ENCODE measurements around the gene IL31RA.

Gene IL31RA

DNA sequence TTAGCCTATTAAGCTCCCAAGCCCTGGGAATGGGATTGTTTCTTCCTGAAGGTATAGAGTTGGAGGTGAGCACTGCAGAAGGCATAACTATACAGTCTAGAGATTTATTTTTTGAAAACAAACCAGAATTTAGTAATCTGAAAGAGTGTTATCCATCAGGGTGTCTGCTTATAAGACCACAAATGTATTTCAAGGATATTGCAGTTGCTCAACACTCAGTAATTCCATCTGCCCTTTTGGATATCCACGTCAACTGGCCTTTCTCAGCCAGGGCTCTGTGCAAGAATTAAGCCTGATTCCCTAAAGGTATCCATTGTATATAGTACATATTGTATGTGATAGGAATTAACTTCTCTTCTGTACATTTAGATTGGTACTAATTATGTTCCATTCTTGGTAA is 15.0 kb upstream of the IL31RA start:
- Histone ChIP-seq H3K27ac (ENCODE audit: low read length) (no peak overlapping the region), H3K4me3 (ENCODE audit: low read length) (no peak overlapping the region), H3K27me3 (ENCODE audit: control insufficient read depth, insufficient read depth, low read length) (no peaks in the 10 kb centered on the region), H3K36me3 (ENCODE audit: control insufficient read depth, insufficient read depth, low read length) (no peaks in the 10 kb centered on the region), H3K4me1 (ENCODE audit: control insufficient read depth, insufficient read depth, low read length) (no peaks in the 10 kb centered on the region), H3K9me3 (ENCODE audit: control insufficient read depth, insufficient read depth, low read length) (no peaks in the 10 kb centered on the region)
- WGBS (ENCODE audit: insufficient coverage, insufficient read length) = no CpG with 5 or more reads among the region's 1 CpG
- no peak for DNase-seq (ENCODE audit: low read depth, low spot score)

- Histone ChIP-seq H3K9me3 (ENCODE audit: control insufficient read depth, insufficient read depth, low read length) (no peaks in the 10 kb centered on the region), H3K4me1 (ENCODE audit: control insufficient read depth, insufficient read depth, low read length) (no peaks in the 10 kb centered on the region), H3K36me3 (ENCODE audit: control insufficient read depth, insufficient read depth, low read length) (no peaks in the 10 kb centered on the region), H3K4me3 (ENCODE audit: low read length) (no peak overlapping the region), H3K27me3 (ENCODE audit: control insufficient read depth, insufficient read depth, low read length) (no peaks in the 10 kb centered on the region), H3K27ac (ENCODE audit: low read length) (no peak overlapping the region)
- DNase-seq (ENCODE audit: low read depth, low spot score) = no peak
- no CpG with 5 or more reads among the region's 2 CpGs for WGBS (ENCODE audit: insufficient coverage, insufficient read length)
Measured at GRCh38 chr5:55841976-55842375, 9.2 kb upstream of the IL31RA start.

GRCh38 chr5:55847837-55848236 is 3.3 kb upstream of the IL31RA start:
- no peaks in the 10 kb centered on the region for H3K9me3 ChIP-seq (ENCODE audit: control insufficient read depth, insufficient read depth, low read length)
- no CpG with 5 or more reads among the region's 1 CpG for WGBS (ENCODE audit: insufficient coverage, insufficient read length)

DNA sequence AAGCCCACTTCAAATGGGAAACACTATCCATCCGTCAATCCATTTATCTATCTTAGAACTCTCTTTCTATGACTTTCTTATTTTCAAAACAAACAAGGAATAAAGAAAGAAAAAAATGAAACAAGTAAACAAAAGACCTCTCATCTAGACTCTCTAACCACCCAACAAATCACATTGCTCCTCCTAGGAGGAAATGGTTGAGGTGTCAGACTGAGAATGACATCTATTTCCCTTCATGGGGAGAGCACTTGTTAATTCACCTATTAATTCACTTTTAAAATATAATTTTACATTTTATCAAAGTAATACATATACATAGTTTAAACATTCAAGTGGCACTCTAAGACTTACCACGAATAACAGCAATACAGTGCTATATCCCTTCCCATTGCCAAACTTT is 2.4 kb upstream of the IL31RA start:
- no peaks in the 10 kb centered on the region for H3K36me3 ChIP-seq (ENCODE audit: control insufficient read depth, insufficient read depth, low read length)
- no peaks in the 10 kb centered on the region for H3K9me3 ChIP-seq (ENCODE audit: control insufficient read depth, insufficient read depth, low read length)
- no peak overlapping the region for H3K27ac ChIP-seq (ENCODE audit: low read length)
- WGBS (ENCODE audit: insufficient coverage, insufficient read length) = no CpG with 5 or more reads among the region's 2 CpGs
- no peak overlapping the region for H3K4me3 ChIP-seq (ENCODE audit: low read length)
- H3K4me1 ChIP-seq (ENCODE audit: control insufficient read depth, insufficient read depth, low read length) = no peaks in the 10 kb centered on the region
- DNase-seq (ENCODE audit: low read depth, low spot score) = no peak
- no peaks in the 10 kb centered on the region for H3K27me3 ChIP-seq (ENCODE audit: control insufficient read depth, insufficient read depth, low read length)

More at GRCh38 chr5:55847837-55848236, 3.3 kb upstream of the IL31RA start:
- no peaks in the 10 kb centered on the region for H3K27me3 ChIP-seq (ENCODE audit: control insufficient read depth, insufficient read depth, low read length)
- no peaks in the 10 kb centered on the region for H3K4me1 ChIP-seq (ENCODE audit: control insufficient read depth, insufficient read depth, low read length)
- no peak for DNase-seq (ENCODE audit: low read depth, low spot score)
- no peaks in the 10 kb centered on the region for H3K36me3 ChIP-seq (ENCODE audit: control insufficient read depth, insufficient read depth, low read length)
- no peak overlapping the region for H3K27ac ChIP-seq (ENCODE audit: low read length)
- H3K4me3 ChIP-seq (ENCODE audit: low read length) = no peak overlapping the region

DNA sequence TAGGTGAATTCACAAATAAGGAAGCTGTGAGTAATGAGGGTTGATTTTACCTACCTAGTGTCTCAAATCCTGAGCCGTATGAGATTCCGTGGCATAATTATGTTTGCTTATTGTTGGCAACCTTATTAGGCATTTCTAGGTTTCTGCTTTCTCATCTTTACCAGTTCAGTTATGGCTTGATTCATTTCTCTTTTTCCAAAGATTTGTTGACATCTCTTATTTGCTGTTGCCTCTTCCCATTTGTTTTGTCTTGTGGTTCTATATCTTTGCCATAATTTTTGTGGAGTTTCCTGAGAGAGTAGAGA is 470 bp downstream of the IL31RA start:
- Histone ChIP-seq H3K4me3 (ENCODE audit: low read length) (no peak overlapping the region), H3K27ac (ENCODE audit: low read length) (no peak overlapping the region)
- no CpG with 5 or more reads among the region's 2 CpGs for WGBS (ENCODE audit: insufficient coverage, insufficient read length)

GRCh38 chr5:55852503-55852902 is 1.3 kb downstream of the IL31RA start:
- no peak for DNase-seq (ENCODE audit: low read depth, low spot score)
- no CpG with 5 or more reads among the region's 3 CpGs for WGBS (ENCODE audit: insufficient coverage, insufficient read length)
- no peak overlapping the region for H3K27ac ChIP-seq (ENCODE audit: low read length)

More for the DNA sequence above, 470 bp downstream of the IL31RA start:
- Histone ChIP-seq H3K9me3 (ENCODE audit: control insufficient read depth, insufficient read depth, low read length) (no peaks in the 10 kb centered on the region), H3K36me3 (ENCODE audit: control insufficient read depth, insufficient read depth, low read length) (no peaks in the 10 kb centered on the region), H3K27me3 (ENCODE audit: control insufficient read depth, insufficient read depth, low read length) (no peaks in the 10 kb centered on the region), H3K4me1 (ENCODE audit: control insufficient read depth, insufficient read depth, low read length) (no peaks in the 10 kb centered on the region)
- no peak for DNase-seq (ENCODE audit: low read depth, low spot score)

DNA sequence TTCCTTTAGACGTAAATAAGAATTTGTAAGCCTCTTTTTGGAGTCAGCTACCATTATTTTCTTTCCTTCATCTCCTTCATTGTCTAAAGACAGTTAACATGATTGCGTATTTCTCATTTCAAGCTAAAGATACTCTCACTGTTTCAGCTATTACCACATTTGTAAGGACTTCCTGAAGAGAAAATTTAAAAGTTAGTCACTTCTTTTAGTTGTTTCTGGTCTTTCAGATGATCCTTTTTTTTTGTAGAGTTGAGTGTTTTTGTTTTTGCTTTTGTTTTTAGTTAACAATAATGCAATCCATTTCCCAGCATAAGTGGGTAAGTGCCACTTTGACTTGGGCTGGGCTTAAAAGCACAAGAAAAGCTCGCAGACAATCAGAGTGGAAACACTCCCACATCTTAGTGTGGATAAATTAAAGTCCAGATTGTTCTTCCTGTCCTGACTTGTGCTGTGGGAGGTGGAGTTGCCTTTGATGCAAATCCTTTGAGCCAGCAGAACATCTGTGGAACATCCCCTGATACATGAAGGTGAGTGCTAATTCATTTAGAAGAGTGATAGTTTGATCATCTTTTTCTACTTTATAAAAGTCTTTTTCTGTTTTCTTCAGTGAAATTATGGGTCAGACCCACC is 2.0 kb downstream of the IL31RA start:
- no peak for DNase-seq (ENCODE audit: low read depth, low spot score)
- Histone ChIP-seq H3K36me3 (ENCODE audit: control insufficient read depth, insufficient read depth, low read length) (no peaks in the 10 kb centered on the region), H3K27ac (ENCODE audit: low read length) (no peak overlapping the region), H3K27me3 (ENCODE audit: control insufficient read depth, insufficient read depth, low read length) (no peaks in the 10 kb centered on the region), H3K4me1 (ENCODE audit: control insufficient read depth, insufficient read depth, low read length) (no peaks in the 10 kb centered on the region), H3K4me3 (ENCODE audit: low read length) (no peak overlapping the region), H3K9me3 (ENCODE audit: control insufficient read depth, insufficient read depth, low read length) (no peaks in the 10 kb centered on the region)
- WGBS (ENCODE audit: insufficient coverage, insufficient read length) = no CpG with 5 or more reads among the region's 3 CpGs

More at GRCh38 chr5:55852503-55852902, 1.3 kb downstream of the IL31RA start:
- no peaks in the 10 kb centered on the region for H3K36me3 ChIP-seq (ENCODE audit: control insufficient read depth, insufficient read depth, low read length)
- H3K9me3 ChIP-seq (ENCODE audit: control insufficient read depth, insufficient read depth, low read length) = no peaks in the 10 kb centered on the region
- no peaks in the 10 kb centered on the region for H3K27me3 ChIP-seq (ENCODE audit: control insufficient read depth, insufficient read depth, low read length)
- H3K4me3 ChIP-seq (ENCODE audit: low read length) = no peak overlapping the region
- H3K4me1 ChIP-seq (ENCODE audit: control insufficient read depth, insufficient read depth, low read length) = no peaks in the 10 kb centered on the region

DNA sequence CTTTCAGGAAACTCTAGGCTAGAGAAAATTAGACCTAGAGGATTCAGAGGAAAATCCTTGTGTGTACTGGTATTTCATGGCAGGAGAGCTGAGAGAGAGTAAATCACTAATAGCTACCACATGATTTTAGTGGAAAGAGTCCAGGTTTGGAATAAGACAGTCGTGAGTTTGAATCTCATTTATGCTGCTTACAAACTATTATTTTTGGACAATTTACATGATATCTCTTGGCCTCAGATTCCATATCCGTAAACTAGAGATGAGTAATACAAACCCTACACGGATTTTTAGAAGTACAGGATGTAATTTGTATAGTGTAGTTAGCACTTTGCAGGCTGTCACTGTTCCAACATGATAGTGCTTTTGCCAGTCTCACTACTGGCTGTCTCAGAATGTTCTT is 2.7 kb downstream of the IL31RA start:
- H3K4me1 ChIP-seq (ENCODE audit: control insufficient read depth, insufficient read depth, low read length) = no peaks in the 10 kb centered on the region
- H3K4me3 ChIP-seq (ENCODE audit: low read length) = no peak overlapping the region
- DNase-seq (ENCODE audit: low read depth, low spot score) = no peak
- no peaks in the 10 kb centered on the region for H3K36me3 ChIP-seq (ENCODE audit: control insufficient read depth, insufficient read depth, low read length)
- no peaks in the 10 kb centered on the region for H3K9me3 ChIP-seq (ENCODE audit: control insufficient read depth, insufficient read depth, low read length)
- no peaks in the 10 kb centered on the region for H3K27me3 ChIP-seq (ENCODE audit: control insufficient read depth, insufficient read depth, low read length)
- no peak overlapping the region for H3K27ac ChIP-seq (ENCODE audit: low read length)
- WGBS (ENCODE audit: insufficient coverage, insufficient read length) = no CpG with 5 or more reads among the region's 3 CpGs

GRCh38 chr5:55855509-55855908 is 4.4 kb downstream of the IL31RA start:
- no peak overlapping the region for H3K27ac ChIP-seq (ENCODE audit: low read length)
- H3K27me3 ChIP-seq (ENCODE audit: control insufficient read depth, insufficient read depth, low read length) = no peaks in the 10 kb centered on the region
- no peaks in the 10 kb centered on the region for H3K4me1 ChIP-seq (ENCODE audit: control insufficient read depth, insufficient read depth, low read length)
- H3K9me3 ChIP-seq (ENCODE audit: control insufficient read depth, insufficient read depth, low read length) = no peaks in the 10 kb centered on the region
- H3K4me3 ChIP-seq (ENCODE audit: low read length) = no peak overlapping the region
- no peaks in the 10 kb centered on the region for H3K36me3 ChIP-seq (ENCODE audit: control insufficient read depth, insufficient read depth, low read length)
- no peak for DNase-seq (ENCODE audit: low read depth, low spot score)
- WGBS (ENCODE audit: insufficient coverage, insufficient read length) = no CpG with 5 or more reads among the region's 5 CpGs

GRCh38 chr5:55856516-55857246 is 5.5 kb downstream of the IL31RA start:
- no peak for DNase-seq (ENCODE audit: low read depth, low spot score)

DNA sequence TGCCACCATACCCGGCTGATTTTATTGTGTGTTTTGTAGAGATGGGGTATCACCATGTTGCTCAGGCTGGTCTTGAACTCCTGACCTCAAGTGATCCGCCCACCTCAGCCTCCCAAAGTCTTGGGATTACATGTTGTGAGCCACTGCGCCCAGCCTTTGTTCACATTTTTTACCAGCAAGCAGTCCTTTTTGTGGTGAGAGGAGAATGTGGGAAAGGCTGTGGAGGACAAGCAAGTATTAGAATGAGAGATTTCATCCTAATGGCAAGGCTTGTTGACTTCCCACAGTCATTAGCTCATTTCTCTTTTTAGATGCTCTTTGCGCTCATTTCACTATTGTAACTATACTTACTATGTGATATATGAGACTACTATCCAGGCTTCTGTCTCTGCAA is 6.1 kb downstream of the IL31RA start:
- no peaks in the 10 kb centered on the region for H3K4me1 ChIP-seq (ENCODE audit: control insufficient read depth, insufficient read depth, low read length)
- no CpG with 5 or more reads among the region's 4 CpGs for WGBS (ENCODE audit: insufficient coverage, insufficient read length)

More at GRCh38 chr5:55856516-55857246, 5.5 kb downstream of the IL31RA start:
- H3K9me3 ChIP-seq (ENCODE audit: control insufficient read depth, insufficient read depth, low read length) = no peaks in the 10 kb centered on the region
- H3K4me1 ChIP-seq (ENCODE audit: control insufficient read depth, insufficient read depth, low read length) = no peaks in the 10 kb centered on the region
- H3K36me3 ChIP-seq (ENCODE audit: control insufficient read depth, insufficient read depth, low read length) = no peaks in the 10 kb centered on the region
- WGBS (ENCODE audit: insufficient coverage, insufficient read length) = no CpG with 5 or more reads among the region's 5 CpGs
- no peak overlapping the region for H3K27ac ChIP-seq (ENCODE audit: low read length)
- H3K27me3 ChIP-seq (ENCODE audit: control insufficient read depth, insufficient read depth, low read length) = no peaks in the 10 kb centered on the region
- H3K4me3 ChIP-seq (ENCODE audit: low read length) = no peak overlapping the region

More for the DNA sequence above, 6.1 kb downstream of the IL31RA start:
- H3K9me3 ChIP-seq (ENCODE audit: control insufficient read depth, insufficient read depth, low read length) = no peaks in the 10 kb centered on the region
- no peak overlapping the region for H3K4me3 ChIP-seq (ENCODE audit: low read length)
- no peaks in the 10 kb centered on the region for H3K27me3 ChIP-seq (ENCODE audit: control insufficient read depth, insufficient read depth, low read length)
- no peak overlapping the region for H3K27ac ChIP-seq (ENCODE audit: low read length)
- DNase-seq (ENCODE audit: low read depth, low spot score) = no peak
- H3K36me3 ChIP-seq (ENCODE audit: control insufficient read depth, insufficient read depth, low read length) = no peaks in the 10 kb centered on the region
